Kidney capillary endothelial cell (primary cell): ENCODE measurements around the gene COLGALT1.
"Not testable (repeated sequence)": the region's sequence is repeated elsewhere in the genome, so short reads cannot be mapped to it uniquely, and the experiment has no call there.

ENCODE experiments used
- DNase-seq: peaks from one replicate; pipeline ENCODE4 v3.0.0-alpha.2; 2018; ENCODE audit warnings: low spot score

COLGALT1 gene

DNA sequence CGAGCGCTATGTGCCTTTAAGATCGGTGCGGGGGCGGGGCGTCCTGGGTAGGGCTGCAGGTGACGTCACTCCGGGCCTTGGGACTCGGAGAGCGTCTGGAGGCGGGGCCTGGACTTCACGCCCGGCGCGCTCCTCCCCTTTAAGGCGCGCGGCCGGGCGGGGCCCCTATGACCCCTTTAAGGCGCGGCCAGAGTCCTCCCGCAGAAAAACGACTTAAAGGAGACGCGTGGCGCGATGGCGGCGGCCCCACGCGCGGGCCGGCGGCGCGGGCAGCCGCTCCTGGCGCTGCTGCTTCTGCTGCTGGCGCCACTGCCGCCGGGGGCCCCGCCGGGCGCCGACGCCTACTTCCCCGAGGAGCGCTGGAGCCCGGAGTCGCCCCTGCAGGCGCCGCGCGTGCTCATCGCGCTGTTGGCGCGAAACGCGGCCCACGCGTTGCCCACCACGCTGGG, at the start of gene COLGALT1:
Gene COLGALT1, plus strand, starts transcription at position 170 of the 449 bp plus-strand sequence. Its CDS starts 65 bp downstream, at position 235.
- DNase-seq: peak; percentile 89

DNA sequence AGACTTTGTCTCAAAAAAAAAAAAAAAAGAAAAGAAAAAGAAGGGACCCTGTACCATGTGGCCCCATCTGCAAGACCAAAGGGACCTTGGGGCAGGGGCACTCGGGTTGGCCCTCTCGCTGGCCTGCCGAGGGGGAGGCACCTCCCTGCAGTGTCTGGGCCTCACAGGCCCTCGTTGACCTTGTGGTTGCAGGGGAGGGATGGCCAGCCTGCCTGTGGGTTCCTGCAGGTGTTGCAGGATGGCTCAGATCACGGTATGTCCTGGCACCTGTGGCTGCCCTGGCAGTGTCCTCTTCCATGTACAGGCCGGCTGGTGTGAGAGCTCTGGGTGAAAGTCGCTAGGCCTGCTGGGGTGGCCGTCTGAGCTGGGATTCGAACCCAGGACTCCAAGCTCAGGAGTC, 48.7 kb upstream of the COLGALT1 start:
- no peak for DNase-seq

DNA sequence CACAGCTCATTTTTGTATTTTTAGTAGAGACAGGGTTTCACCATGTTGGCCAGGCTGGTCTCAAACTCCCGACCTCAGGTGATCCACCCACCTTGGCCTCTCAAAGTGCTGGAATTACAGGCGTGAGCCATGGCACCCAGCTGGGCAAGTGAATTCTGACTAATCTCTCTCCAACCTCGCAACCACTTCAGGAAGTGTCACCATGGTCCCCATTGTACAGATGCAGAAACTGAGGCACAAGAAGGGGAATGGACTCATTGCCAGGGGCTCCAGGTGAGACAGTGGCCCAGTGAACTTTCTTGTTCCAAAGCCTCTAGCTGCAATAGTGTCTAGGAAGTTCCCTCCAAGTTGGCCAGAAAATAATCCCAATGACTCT, 46.9 kb upstream of the COLGALT1 start:
- DNase-seq: not testable (repeated sequence)

DNA sequence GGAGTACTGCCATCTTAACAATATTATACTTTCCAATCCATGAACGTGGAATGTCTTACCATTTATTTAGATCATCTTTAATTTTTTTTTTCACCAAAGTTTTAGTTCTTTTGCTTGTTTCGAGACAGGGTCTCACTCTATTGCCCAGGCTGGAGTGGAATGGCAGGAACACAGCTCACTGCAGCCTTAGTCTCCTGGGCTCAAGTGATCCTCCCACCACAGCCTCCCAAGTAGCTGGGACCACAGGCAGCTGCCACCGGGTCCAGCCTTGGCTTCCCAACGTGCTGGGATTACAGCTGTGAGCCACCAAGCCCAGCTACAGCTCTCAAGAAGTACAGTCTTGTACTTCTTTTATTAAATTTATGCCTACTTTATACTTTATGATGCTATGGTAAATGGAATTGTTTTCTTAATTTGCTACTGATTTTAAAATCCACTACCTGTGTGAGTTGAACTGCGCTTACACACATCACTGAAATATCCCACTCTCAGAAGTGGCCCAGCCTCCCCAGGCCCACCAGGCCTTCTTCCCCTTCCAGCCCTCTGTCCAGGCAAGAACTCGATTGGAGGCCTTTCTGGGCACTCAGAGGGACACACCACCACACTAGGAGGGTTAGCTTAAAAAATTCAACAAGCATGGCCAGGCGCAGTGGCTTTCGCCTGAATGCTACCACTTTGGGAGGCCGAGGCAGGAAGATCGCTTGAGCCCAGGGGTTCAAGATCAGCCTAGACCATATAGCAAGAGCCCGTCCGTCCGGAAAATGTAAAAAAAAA, 45.0 kb upstream of the COLGALT1 start:
- no peak for DNase-seq

- peak; percentile 52 for DNase-seq
These were observed 43.5 kb upstream of the COLGALT1 start for GRCh38 chr19:17511724-17512573.

DNA sequence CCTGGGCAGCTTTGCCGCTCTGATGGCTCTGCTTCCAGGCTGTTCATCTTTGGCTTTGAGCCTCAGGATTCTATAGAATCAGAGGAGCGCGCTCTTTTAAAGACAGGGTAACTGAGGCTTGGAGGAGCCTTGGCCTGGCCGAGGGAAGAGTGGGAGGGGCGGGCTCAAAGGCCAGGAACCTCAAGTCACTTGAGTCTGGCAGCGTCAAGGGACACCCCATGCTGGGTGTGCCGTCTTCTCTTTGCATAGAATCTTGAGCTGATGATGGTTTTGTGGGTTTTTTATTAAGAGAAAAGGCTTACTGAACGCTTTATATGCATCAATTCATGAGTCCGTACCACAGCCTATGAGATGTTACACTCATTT, 42.9 kb upstream of the COLGALT1 start:
- no peak for DNase-seq

DNA sequence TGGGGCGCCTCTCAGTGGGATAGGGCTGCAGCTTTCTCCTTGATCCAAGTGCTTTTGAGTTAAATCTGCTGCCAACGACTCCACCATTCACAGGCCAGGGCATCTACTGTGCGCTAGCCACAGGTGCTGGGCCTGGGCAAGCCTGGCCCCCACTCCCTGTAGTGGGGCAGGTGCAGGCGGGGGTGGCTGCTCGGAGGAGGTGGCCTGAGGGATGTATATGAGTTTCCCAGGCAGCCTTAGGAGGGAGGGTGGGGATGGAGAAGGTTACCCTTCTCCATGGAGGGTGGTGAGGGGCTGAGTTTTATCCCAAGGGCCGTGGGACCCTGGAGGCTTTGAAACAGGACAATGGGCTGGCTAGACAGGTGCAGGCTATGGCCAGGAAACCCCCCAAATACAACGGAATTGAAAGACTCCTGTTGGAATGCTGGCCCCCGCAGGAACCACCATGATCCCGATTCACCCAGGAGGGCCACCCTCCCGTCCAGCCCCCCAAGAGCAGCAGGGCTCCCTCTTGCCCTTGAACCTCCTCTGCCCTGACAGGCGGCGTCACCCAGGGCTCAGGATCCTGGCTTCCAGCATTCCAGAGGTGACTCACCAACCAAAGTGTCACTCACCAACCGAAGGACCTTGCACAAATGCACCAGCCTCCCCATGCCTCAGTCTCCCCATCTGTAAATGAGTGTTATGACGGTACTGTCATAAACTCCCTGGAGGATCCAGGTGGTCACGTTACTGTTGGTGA, 39.9 kb upstream of the COLGALT1 start:
- DNase-seq: no peak

- no peak for DNase-seq
These were observed 37.6 kb upstream of the COLGALT1 start for GRCh38 chr19:17517898-17518297.

GRCh38 chr19:17518654-17519053, 36.8 kb upstream of the COLGALT1 start:
- not testable (repeated sequence) for DNase-seq

DNA sequence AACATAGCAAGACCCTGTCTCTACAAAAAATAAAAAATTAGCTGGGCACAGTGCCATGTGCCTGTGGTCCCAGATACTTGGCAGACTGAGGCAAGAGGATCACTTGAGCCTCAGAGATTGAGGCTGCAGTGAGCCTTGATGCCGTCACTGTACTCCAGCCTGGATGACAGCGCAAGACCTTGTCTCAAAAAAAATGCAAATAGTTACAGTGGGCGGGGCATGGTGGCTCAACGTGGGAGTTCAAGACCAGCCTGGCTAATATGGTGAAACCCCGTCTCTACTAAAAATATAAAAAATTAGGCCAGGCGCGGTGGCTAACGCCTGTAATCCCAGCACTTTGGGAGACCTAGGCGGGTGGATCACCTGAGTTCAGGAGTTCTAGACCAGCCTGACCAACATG, 35.5 kb upstream of the COLGALT1 start:
- DNase-seq: no peak

DNA sequence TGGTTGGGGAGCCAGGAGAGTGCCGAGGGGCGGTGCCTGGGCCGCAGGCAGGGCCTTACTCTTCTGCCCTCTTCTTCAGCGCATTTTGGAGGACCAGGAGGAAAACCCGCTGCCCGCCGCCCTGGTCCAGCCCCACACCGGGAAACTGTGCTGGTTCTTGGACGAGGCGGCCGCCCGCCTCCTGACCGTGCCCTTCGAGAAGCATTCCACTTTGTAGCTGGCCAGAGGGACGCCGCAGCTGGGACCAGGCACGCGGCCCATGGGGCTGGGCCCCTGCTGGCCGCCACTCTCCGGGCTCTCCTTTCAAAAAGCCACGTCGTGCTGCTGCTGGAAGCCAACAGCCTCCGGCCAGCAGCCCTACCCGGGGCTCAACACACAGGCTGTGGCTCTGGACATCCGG, 34.6 kb upstream of the COLGALT1 start:
- no peak for DNase-seq

GRCh38 chr19:17522988-17523872, 32.2 kb upstream of the COLGALT1 start:
- DNase-seq: no peak

GRCh38 chr19:17524651-17525050, 30.8 kb upstream of the COLGALT1 start:
- no peak for DNase-seq

GRCh38 chr19:17525141-17525540, 30.3 kb upstream of the COLGALT1 start:
- no peak for DNase-seq

DNA sequence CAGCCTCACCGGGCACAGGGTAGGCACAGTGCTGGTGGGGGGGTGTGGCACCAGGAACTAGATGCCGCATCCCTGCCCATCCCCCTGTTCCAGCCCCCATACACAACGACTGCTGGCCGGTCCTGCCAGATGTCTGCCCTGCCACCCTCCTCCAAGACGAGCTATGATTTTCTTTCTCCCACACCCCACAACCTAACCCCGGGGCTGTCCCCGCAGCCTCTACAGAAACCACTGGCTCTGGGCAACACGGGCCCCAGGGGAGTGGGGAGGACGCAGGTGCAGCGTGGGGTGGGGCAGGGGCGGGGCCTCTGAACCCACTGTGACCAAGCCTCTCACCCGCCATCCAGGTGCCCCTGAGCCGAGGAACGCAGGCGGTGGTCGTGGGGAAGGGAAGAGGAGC, 28.5 kb upstream of the COLGALT1 start:
- no peak for DNase-seq

- no peak for DNase-seq
These were observed 28.1 kb upstream of the COLGALT1 start for GRCh38 chr19:17527326-17527725.

DNA sequence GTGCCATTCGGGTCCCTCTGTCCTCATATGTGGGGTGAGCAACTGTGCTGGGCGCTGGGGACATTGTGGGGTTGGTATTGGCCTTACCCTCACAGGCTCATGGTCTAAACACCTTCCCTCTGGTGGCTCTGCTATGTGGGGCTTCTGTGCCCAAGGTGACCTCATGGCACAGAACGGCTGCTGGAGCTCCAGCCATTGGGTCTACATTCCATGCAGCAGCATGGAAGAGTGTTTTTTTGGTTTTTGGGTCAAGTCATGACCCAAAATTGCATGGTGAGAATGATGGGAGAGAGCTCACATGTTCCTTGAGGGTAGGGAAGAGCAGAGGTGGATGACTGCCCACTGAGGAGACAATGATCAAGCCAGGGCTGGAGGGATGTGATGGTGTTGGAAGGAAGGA, 26.8 kb upstream of the COLGALT1 start:
- no peak for DNase-seq

- DNase-seq: no peak
These were observed 25.9 kb upstream of the COLGALT1 start for GRCh38 chr19:17529239-17530158.

DNA sequence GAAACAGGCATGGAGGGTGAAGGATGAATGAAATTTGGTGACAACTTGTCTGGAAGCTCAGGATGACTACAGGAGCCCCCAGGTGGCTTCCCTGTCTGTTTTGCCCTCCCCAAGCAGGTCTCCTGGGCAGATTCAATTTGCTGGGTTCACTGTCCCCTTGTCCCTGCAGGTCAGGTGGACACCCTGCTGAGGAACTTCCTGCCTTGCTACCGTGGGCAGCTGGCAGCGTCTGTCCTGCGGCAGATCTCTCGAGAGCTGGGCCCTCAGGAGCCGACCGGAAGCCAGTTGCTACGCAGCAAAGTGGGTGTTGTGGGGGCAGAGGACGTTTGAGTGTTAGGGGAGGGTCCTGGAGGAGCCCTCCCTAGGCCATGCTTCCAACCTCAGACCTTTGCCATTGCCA, 24.9 kb upstream of the COLGALT1 start:
- DNase-seq: no peak

DNA sequence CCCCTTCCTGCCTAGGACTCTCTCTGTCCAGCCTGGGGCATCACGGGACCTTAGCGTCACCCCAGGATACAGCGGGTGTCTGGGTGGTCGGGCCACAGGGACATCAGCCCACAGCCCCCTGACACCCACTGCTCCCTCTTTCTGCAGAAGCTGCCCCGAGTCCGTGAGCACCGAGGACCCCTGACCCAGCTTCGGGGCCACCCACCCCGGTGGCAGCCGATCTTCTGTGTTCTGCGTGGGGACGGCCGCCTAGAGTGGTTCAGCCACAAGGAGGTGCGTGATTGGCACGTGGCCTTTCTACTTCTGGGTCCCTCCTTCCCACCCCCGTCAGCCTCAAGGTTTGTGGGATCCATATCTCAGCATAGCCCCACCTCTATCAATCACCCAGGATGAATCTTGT, 23.3 kb upstream of the COLGALT1 start:
- no peak for DNase-seq
